Measurements from ENCODE around the gene NTHL1. TPM values are rescaled to one million over a fixed set of nuclear protein-coding genes. Genes with fewer than 3 reads are reported as not detected.

The NTHL1 gene
- total RNA-seq, 4 donors from 2014 or later, result 6.5 to 21.7 (median 12.0) TPM

DNA sequence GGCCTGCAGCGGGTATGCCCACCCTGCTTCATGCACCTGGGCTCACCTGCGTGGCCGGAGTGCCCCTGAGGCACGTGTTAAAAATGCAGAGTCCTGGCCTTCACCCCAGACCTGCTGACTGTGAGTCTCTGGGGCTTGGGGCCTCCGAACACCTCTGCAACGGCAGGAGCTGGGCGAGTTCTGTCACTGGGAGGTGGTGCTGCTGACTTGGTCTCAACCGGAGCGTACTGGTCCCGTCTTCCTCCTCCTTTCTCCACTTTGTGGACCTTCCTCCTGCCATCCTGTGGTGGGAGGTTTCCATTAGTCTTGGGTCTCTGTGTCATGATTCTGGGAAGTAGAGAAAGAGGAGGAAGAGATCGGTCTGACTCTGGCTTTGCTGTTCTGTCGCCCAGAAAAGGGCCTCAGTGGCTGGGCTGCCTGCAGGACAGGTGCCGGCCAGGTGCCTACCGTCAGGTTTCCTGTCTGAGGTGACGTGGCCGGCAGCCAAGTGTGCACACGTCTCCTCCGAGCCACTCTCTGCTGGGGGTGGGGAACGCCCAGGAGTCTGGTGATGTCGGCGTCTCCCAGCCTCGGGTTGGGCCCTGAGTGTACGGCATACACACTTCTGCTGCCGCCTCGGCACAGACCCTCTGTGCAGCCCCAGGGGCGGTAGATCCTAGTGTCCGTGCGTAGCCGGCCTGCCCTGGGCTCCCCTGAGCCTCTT is 7.1 kb upstream of the NTHL1 start:
- TF ChIP-seq, protein P1, sequence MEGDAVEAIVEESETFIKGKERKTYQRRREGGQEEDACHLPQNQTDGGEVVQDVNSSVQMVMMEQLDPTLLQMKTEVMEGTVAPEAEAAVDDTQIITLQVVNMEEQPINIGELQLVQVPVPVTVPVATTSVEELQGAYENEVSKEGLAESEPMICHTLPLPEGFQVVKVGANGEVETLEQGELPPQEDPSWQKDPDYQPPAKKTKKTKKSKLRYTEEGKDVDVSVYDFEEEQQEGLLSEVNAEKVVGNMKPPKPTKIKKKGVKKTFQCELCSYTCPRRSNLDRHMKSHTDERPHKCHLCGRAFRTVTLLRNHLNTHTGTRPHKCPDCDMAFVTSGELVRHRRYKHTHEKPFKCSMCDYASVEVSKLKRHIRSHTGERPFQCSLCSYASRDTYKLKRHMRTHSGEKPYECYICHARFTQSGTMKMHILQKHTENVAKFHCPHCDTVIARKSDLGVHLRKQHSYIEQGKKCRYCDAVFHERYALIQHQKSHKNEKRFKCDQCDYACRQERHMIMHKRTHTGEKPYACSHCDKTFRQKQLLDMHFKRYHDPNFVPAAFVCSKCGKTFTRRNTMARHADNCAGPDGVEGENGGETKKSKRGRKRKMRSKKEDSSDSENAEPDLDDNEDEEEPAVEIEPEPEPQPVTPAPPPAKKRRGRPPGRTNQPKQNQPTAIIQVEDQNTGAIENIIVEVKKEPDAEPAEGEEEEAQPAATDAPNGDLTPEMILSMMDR (IDR thresholded peaks at IDR 0.05; ENCODE audit: low read depth), result no peak

DNA sequence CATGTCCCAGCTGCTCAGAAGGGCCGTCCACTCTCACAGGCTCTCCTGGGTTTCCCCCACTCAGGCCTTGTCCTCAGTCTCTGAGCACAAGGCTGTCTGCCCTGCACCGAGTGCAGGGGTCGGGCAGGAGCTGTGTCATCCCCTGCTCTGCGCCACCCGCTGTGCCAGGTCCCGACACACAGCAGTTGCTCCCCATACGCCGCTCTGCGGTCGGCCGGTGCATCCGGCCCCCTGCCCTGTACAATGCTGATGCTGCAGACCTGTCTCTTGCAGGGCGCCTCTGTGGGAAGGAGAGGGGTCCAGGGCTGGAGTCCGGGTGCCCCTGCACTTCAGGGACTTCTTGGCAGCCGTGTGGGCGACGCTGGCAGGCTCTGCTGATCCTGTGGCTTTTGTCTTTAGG is 6.3 kb upstream of the NTHL1 start:
- TF ChIP-seq, protein P1 (IDR thresholded peaks at IDR 0.05; ENCODE audit: low read depth), result no peak

DNA sequence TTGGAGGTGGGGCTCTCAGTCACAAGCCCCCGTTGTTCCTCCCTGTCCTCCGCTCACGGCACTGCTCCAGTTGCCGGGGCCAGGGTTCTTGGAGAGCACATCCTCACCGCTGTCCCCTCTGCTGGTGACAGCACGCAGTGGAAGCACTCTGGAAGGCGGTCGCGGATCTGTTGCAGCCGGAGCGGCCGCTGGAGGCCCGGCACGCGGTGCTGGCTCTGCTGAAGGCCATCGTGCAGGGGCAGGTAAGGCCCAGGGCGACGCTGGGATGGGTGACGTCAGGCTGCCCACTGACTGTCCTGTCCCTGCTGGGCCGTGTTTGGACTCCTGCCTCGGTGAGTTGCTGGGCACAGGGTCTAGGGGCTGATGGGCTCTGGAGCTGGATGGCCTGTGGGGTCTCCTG is 5.6 kb upstream of the NTHL1 start:
- TF ChIP-seq, protein P1 (IDR thresholded peaks at IDR 0.05; ENCODE audit: low read depth), result no peak

DNA sequence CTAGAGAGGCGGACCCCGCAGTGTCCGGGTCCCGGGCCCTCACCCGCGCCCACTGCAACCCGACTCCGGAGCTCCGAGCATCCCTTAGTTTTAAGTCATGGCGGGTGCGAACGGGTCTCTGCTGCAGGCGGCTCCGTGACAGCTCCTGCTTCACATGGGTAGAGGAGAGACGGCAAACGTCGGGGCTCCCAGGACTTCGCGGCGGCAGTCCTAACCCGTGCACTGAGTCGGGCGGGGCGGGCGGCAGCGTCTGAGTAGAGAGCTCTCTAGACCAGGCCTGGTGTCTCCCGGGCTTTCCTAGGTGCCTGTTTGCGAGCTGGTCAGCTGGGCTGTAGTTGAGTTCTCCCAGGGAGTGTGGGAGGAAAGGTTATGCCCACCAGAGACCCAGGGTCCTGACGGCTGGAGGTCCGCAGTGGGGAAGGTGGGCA is 496 bp upstream of the NTHL1 start:
- TF ChIP-seq, protein P1 (IDR thresholded peaks at IDR 0.05; ENCODE audit: low read depth), result no peak

DNA sequence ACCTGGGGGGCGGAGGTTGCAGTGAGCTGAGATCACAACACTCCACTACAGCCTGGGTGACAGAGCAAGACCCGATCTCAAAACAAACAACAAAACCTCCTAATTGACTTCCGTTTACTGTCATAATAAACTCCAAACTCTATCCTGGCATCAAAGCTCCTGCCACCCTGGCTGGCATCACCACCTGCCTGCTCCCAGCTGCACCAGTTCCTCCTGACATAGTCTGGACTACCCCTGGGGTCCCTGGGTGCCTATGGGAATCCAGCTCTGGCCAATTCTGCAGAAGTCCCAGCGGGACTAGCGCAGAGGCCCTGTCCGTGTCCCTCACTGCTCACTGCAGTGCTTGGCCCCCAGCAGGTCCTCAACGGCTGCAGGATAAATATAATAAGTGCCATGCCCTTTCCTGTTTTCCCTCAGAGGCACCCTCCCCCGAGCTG is 723 bp downstream of the NTHL1 start:
- TF ChIP-seq, protein P1 (IDR thresholded peaks at IDR 0.05; ENCODE audit: low read depth), result no peak

DNA sequence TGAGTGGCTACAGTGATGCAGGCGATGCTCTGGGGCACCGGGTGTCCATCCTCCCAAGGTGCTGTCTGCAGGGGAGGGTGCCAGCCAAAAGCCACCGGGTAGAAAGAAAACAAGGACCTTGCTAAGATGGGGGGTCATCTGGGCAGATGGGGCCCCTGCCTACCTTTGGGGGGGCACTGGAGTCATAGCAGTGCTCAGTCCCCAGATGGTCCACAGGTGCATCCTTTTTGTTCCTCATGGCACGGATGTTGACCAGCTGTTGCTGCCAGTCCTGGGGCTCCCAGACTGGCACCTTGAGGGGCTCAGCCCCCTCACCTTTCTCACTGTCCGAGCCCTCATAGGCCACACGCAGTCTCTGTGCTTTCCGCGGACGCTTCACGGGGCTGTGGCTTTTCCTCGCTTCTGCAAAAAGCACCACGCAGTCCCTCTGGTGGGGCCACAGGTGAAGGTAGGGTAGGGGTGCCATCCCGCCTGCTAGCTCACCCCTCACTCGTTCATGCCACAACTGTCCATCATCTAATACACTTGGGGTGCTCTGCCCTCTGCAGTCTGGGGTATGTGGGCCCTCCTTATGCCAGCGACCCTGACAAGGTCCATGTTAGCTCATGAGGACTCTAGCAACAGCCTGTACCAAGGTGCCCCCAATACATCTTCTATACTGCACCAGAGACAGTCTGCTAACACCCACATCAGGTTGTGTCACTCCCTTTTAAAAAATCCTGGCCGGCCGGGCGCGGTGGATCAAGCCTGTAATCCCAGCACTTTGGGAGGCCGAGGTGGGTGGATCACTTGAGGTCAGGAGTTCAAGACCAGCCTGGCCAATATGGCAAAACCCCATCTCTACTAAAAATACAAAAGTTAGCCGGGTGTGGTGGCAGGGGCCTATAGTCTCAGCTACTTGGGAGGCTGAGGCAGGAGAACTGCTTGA is 1.4 kb downstream of the NTHL1 start:
- TF ChIP-seq, protein P1 (IDR thresholded peaks at IDR 0.05; ENCODE audit: low read depth), result no peak

DNA sequence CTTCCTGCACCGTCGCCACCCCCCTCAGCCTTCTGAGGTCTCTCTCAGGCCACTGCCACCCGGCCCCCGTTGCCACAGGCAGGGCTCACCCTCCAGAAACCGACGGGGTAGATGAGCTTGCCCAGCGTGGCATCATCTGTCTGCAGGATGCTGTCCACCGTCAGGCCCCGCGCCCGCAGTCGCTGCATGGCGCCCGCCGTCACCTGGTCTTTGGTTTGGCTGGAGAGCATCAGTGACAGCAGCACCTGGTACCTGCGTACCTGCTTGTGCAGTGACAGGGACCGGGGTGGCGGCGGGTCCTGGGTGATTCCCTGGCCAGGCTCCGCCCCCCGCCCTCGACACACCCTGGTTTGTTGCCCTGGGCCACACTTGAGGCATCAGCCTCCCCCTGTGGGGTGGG is 3.1 kb downstream of the NTHL1 start:
- TF ChIP-seq, protein P1 (IDR thresholded peaks at IDR 0.05; ENCODE audit: low read depth), result no peak

All from subcutaneous adipose tissue (tissue), 4 donors.